Stomach (tissue), 9 donors: ENCODE data around the gene FGFBP1. TPM values are rescaled to one million over a fixed set of nuclear protein-coding genes. Genes with fewer than 3 reads are reported as not detected.

Source experiments
- DNase-seq, 2 donors: peaks; one replicate each; pipeline versions ENCODE4 v3.0.0 to v3.0.0-alpha.2; 2013 to 2019
- H3K27ac ChIP-seq, 5 donors: fragments of 200-600 bp in 4 of 5; sonication (generic) in 4 of 5; one replicate each; pipeline ENCODE4 v1.5.1; 2013 to 2019; ENCODE audit warnings: mild to moderate bottlenecking in 1 of 5, moderate library complexity in 1 of 5
- H3K27me3 ChIP-seq, 3 donors: fragments of 200-600 bp; sonication (generic); one replicate each; pipeline ENCODE4 v1.5.1; 2017 to 2019; ENCODE audit warnings: mixed run types in 1 of 3
- H3K36me3 ChIP-seq, 4 donors: fragments of 200-600 bp; sonication (generic); 1 replicate in 3 of 4; 2 replicates in 1 of 4; pipeline ENCODE4 v1.5.1; 2016 to 2019
- H3K4me1 ChIP-seq, 4 donors: fragments of 200-600 bp; sonication (generic); one replicate each; pipeline ENCODE4 v1.5.1; 2016 to 2019
- H3K4me3 ChIP-seq, 4 donors: fragments of 200-600 bp; sonication (generic) in 3 of 4; one replicate each; pipeline ENCODE4 v1.5.1; 2016 to 2019; ENCODE audit warnings: mild to moderate bottlenecking in 1 of 4
- H3K9me3 ChIP-seq, 4 donors: fragments of 200-600 bp; sonication (generic); one replicate each; pipeline ENCODE4 v1.5.1; 2016 to 2019
- EP300 ChIP-seq: sonication (generic); formaldehyde crosslinking; IDR thresholded peaks from one replicate; pipeline ENCODE4 v1.6.1; 2017; ENCODE audit warnings: antibody characterized with exemption
- POLR2A ChIP-seq, 4 donors: fragments of 450-650 bp; IDR thresholded peaks; one replicate each; pipeline ENCODE4 v1.6.1; 2016; ENCODE audit warnings: antibody characterized with exemption in 4 of 4, control low read depth in 2 of 4, mild to moderate bottlenecking in 1 of 4, moderate library complexity in 1 of 4
- POLR2AphosphoS5 ChIP-seq, 3 donors: sonication (generic); formaldehyde crosslinking; IDR thresholded peaks; one replicate each; pipeline ENCODE4 v1.6.1; 2016; ENCODE audit warnings: antibody characterized with exemption in 3 of 3
- WGBS, 5 donors: extraction: QIAGEN DNeasy Blood & Tissue Kit in 3 of 5; methylation state at CpG; one replicate each; pipeline versions ENCODE4 v1.1.5 to v1.1.7; 2013 to 2018; 5-methylcytosine and 5-hydroxymethylcytosine counted together
- intact Hi-C: fragments of 100-400 bp; cut with DNase I; formaldehyde crosslinking; loops from one replicate; pipeline ENCODE4 v1.15.1; 2023; ENCODE audit warnings: low total_unique reads
- polyA plus RNA-seq, 3 donors: library from polyadenylated mRNA; stranded (reverse); fragments of 200-250 nt; gene quantifications; one replicate each; pipeline ENCODE4 v1.2.3, GENCODE V29; 2013
- total RNA-seq, 5 donors: library from RNA; depleted of rRNA; stranded (reverse); fragments of >200 nt; gene quantifications; one replicate each; pipeline versions ENCODE4 v1.1.0 to v1.2.3, GENCODE V29; 2014 to 2016
- TF ChIP-seq, protein P1 (sequence below), 7 experiments: fragments of 450-650 bp in 4 of 7; fragments of 200-600 bp in 3 of 7; sonication (generic) in 3 of 7; IDR thresholded peaks; one replicate each; pipeline ENCODE4 v1.5.1; 2016 to 2019; ENCODE audit warnings: antibody characterized with exemption in 7 of 7, control low read depth in 2 of 7, mild to moderate bottlenecking in 1 of 7
- donor health status: healthy with polysubstance abuse.
- donor health status: Bipolar disorder and iron deficiency.
- donor health status: healthy.

The FGFBP1 gene
- total and polyA plus RNA-seq, 8 donors, result 0.61 to 105 (median 0.71) TPM; not detected in 4

DNA sequence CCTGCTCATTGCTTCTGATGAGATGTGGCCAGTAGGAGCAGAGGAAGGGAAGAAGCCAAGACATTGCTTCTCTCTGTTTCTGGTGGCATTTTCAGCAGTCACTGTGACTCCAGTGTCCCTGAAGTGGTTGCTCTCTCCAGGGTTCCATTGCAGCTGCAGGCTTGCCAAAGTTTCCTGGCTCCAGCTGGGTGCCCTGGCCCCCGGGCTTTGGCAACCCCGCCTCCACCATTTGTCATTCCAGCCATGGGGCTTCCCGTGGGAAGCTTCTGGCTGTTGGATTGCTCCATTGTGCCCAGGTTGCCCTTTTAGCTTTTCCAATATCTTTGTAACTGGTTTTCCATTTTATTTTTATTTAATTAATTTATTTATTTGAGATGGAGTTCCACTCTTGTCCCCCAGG is 12.7 kb downstream of the FGFBP1 start:
- DNase-seq, result no peak
- intact Hi-C loops, result no loop called here

GRCh38 chr4:15921592-15921932 is 17.0 kb downstream of the FGFBP1 start:
- TF ChIP-seq POLR2AphosphoS5 (IDR thresholded peaks at IDR 0.05), result no peak
- TF ChIP-seq POLR2A (IDR thresholded peaks at IDR 0.05), result no peak
- TF ChIP-seq, protein P1, sequence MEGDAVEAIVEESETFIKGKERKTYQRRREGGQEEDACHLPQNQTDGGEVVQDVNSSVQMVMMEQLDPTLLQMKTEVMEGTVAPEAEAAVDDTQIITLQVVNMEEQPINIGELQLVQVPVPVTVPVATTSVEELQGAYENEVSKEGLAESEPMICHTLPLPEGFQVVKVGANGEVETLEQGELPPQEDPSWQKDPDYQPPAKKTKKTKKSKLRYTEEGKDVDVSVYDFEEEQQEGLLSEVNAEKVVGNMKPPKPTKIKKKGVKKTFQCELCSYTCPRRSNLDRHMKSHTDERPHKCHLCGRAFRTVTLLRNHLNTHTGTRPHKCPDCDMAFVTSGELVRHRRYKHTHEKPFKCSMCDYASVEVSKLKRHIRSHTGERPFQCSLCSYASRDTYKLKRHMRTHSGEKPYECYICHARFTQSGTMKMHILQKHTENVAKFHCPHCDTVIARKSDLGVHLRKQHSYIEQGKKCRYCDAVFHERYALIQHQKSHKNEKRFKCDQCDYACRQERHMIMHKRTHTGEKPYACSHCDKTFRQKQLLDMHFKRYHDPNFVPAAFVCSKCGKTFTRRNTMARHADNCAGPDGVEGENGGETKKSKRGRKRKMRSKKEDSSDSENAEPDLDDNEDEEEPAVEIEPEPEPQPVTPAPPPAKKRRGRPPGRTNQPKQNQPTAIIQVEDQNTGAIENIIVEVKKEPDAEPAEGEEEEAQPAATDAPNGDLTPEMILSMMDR (IDR thresholded peaks at IDR 0.05), result no peak
- no peak for TF ChIP-seq EP300
- H3K36me3 ChIP-seq, result no peaks in the 10 kb centered on the region
- WGBS, 5 donors, result 91 to 100% (median 100%) methylated on average over 1 of the region's 1 CpG
- no peak for DNase-seq
- no peaks in the 10 kb centered on the region for H3K27me3 ChIP-seq
- no peaks in the 10 kb centered on the region for H3K9me3 ChIP-seq
- no peak overlapping the region for H3K4me3 ChIP-seq
- no peak overlapping the region for H3K27ac ChIP-seq
- intact Hi-C loops, result no loop called here
- peaks cover 0 to 10% (median 0%) of the 10 kb centered on the region in 4 donors for H3K4me1 ChIP-seq

More for the DNA sequence above, 12.7 kb downstream of the FGFBP1 start:
- Histone ChIP-seq H3K27me3 (peaks cover 0 to 6% (median 0%) of the 10 kb centered on the region in 3 donors), H3K36me3 (no peaks in the 10 kb centered on the region), H3K27ac (no peak overlapping the region), H3K9me3 (no peaks in the 10 kb centered on the region), H3K4me3 (no peak overlapping the region), H3K4me1 (no peaks in the 10 kb centered on the region)
- 57 to 77% (median 70%) methylated on average over 3 of the region's 3 CpGs for WGBS, 5 donors
- TF ChIP-seq POLR2AphosphoS5 (IDR thresholded peaks at IDR 0.05), result no peak
- TF ChIP-seq EP300, result no peak
- TF ChIP-seq, protein P1 (IDR thresholded peaks at IDR 0.05), result no peak

- TF ChIP-seq, protein P1 (IDR thresholded peaks at IDR 0.05), result no peak
- TF ChIP-seq POLR2AphosphoS5 (IDR thresholded peaks at IDR 0.05), result peak in 1 of 3 donors; percentile 60
- 60 to 66% (median 62%) methylated on average over 4 of the region's 4 CpGs for WGBS, 5 donors
- Histone ChIP-seq H3K27me3 (no peaks in the 10 kb centered on the region), H3K9me3 (no peaks in the 10 kb centered on the region), H3K27ac (no peak overlapping the region), H3K4me1 (peaks cover 0 to 10% (median 0%) of the 10 kb centered on the region in 4 donors), H3K36me3 (no peaks in the 10 kb centered on the region), H3K4me3 (no peak overlapping the region)
- intact Hi-C loops, result no loop called here
- DNase-seq, result peak; percentile 64 to 81
Measured at GRCh38 chr4:15920723-15921591, 17.6 kb downstream of the FGFBP1 start.

DNA sequence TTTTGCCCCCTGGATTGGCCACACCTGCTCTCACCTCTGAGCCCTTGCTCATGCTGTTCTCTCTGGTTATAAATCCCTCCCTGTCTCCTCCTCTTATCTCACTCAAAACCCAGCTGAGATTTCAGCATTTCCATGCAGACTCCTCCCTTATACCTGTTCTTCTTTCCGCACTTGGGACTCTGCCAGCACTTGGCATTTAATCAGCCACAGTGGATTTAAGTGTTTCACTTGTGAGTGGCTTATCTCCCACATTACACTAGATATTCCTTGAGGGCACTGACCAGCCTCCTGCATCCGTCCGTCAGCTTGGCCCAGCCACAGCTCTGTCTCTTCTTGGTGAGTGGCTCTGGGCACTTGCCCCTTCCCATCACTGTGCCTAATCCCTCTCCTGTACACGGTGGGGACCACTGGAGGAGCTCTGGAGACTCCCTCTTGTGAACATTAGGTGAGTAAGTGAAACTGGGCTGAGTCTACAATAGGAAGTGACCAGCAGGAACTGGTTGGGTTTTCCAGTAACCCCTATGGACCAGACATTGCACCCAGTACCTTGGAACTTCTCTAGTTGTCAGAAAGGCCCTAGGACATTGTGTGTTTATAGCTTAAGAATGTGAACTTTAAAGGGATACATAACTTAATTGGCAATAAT is 19.9 kb downstream of the FGFBP1 start:
- Histone ChIP-seq H3K27me3 (no peaks in the 10 kb centered on the region), H3K9me3 (no peaks in the 10 kb centered on the region), H3K27ac (peak overlapping the region in 1 of 5 donors; percentile 64), H3K4me3 (no peak overlapping the region), H3K36me3 (no peaks in the 10 kb centered on the region), H3K4me1 (peaks cover 0 to 10% (median 0%) of the 10 kb centered on the region in 4 donors)
- WGBS, 5 donors, result 23 to 61% (median 38%) methylated on average over 4 of the region's 4 CpGs
- peak; percentile 69 to 84 for DNase-seq
- TF ChIP-seq POLR2AphosphoS5 (IDR thresholded peaks at IDR 0.05), result peak in 1 of 3 donors; percentile 23
- no peak for TF ChIP-seq POLR2A (IDR thresholded peaks at IDR 0.05)
- intact Hi-C loops, result no loop called here
